ENCODE results near the gene PTPRM.

PTPRM gene

GRCh38 chr18:7630731-7631442, 63.8 kb downstream of the PTPRM start:
- no peak for DNase-seq

GRCh38 chr18:7632152-7633098, 65.3 kb downstream of the PTPRM start:
- no peak for DNase-seq

DNA sequence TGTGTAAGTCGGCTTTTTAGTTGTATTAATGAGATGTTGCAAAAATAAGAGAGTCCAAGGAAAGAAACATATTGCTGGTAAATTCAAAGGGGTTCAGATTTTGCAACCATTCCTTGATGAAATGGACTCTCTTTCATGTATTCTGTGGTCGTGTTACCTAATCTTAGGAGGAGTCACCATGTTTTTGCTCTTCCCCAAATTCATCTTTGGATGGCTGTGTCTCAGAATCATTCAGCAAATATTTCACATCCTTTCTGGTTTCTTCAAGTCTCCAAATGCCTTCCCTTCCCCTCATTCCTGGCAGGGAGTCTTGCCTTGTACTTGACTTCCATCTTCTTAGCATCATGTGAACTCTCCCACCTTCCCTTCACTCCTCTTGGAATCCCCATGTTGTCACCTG, 66.1 kb downstream of the PTPRM start:
- no peak for DNase-seq

- no peak for DNase-seq
Measured at GRCh38 chr18:7635948-7636347, 68.8 kb downstream of the PTPRM start.

- no peak for DNase-seq
Measured at GRCh38 chr18:7637269-7637668, 70.2 kb downstream of the PTPRM start.

- DNase-seq, result no peak
Measured at GRCh38 chr18:7638321-7638720, 71.2 kb downstream of the PTPRM start.

GRCh38 chr18:7641813-7642212, 74.7 kb downstream of the PTPRM start:
- DNase-seq, result no peak

DNA sequence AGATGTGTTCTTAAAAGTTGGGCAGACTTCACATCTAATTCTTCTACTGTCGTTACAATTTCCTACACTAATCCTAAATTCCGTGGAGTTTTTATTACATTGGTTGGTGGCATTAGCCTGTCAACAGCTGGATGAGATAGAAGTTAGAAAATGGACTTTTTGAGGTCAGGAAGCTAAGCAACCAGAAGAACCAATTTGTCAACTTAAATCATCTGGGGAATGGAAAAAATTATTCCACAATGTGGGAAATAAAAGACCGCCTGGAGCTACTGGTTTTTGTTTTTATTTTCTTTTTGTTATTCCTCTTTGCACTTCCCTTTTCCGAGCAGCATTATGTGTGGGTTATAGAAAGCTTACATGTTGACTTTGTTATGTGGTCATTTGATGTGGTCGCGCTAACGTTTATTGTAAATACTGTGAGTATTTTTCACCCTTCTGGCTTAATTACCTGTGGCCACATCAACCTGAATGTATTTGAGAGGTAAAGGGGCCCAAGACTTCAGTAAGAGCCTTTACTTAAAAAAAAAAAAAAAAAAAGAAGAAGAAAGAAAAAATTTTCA, 75.3 kb downstream of the PTPRM start:
- DNase-seq, result no peak

- DNase-seq, result no peak
Measured at GRCh38 chr18:7645756-7646155, 78.6 kb downstream of the PTPRM start.

DNA sequence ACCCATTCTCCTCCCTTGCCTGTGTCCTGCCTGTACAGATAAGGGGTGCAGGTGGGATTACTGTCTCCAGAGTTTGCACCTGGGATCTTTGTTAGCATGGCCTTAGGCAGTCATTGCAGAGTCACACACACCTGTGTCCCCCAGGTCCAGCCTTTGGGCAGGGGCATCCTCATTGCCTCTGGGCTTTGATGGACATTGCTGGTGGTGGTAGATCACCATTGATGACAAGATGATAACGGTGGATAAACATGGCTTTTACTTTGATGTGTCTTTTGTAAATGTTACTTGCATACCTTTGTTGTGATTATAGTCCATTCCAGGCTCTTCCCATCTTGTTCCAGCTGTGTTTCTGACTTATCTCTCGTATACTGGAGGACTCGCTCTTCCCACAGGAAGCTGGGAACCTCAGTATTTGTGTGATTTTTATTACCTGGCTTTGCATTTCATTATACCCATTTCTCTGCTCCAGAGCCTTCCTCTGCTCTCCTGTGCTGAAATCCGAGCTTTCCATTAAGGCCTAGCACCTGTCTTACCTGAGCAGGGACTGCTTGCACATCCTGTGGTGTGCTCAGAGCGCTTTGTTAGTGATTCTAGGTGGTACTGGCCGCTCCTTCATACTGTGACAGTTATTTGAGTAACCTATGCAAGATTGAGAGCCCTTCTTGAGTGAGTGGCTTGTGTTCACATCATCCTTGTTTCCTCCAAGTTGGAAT, 79.2 kb downstream of the PTPRM start:
- no peak for DNase-seq

DNA sequence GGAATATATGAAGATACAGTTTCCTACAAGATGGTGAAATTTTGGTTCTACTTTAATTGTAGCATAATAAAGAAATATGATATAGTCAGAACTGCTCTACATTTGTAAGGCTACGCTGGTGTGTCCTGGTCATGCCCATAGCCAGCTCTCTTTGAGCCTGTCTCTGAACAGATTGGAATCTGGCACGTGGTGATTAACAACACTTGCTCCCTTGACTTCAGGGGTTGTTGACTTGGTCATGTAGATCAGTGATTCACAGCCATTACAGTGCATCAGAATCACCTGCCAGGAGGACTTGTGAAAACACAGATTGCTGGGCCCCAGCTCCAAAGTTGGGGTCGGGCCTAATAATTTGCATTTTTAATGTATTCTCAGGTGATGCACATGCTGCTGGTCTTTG, 80.4 kb downstream of the PTPRM start:
- DNase-seq, result no peak

GRCh38 chr18:7657050-7657449, 89.9 kb downstream of the PTPRM start:
- no peak for DNase-seq

DNA sequence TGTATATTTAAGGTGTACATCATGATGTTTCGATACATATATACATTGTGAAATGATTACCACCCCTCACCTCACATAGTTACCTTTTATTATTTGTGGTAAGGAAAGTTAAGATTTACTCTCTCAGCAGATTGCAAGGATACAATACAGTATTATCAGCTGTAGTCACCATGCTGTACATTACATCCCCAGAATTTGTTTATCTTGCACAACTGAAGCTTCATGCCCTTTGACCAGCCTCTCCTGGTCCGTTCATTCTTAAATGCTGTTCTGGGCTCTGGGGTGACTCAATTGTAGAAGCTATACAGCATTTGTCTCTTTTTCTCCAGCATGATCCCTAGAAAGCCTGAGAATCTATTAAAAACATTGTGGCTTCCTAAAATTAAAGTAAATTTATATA, 90.8 kb downstream of the PTPRM start:
- no peak for DNase-seq

DNA sequence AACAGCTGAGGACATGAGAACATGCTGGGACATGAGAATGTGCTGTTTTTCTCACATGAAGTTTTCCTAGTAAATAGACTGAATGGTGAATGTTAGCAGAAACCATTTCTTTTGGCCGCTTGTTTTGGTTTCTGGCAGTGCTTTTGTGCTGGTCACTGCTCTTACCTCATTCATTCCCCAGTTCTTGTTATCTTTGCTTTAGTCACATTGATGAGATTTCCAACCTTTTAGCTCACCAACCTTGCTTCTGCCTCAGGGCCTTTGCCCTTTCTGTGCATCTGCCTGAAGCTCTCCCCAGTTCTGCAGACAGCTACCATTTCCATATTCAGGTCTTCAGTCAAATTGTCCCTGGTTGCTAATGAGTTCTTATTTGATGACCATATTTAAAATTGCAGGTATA, 91.6 kb downstream of the PTPRM start:
- no peak for DNase-seq

DNA sequence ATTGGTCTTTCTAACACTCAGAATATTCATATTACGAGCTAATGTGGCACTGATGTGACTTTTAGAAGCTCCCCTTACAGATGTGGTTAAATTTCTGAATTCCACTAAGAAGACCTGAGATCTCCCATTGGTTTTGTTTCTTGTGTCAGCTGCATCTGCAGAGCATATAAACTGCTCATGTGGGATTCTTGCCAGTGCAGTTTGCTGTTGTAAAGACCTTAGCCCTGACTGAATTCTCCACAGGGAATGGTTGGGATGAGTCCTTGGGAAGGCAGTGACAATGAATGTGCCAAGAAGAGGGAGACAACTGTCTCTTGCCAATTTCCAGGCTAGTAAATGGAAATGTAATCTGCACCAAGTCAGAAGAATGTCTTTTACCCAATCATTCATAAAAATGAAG, 94.1 kb downstream of the PTPRM start:
- DNase-seq, result no peak

GRCh38 chr18:7662866-7663265, 95.8 kb downstream of the PTPRM start:
- DNase-seq, result no peak

GRCh38 chr18:7663366-7664312, 96.5 kb downstream of the PTPRM start:
- no peak for DNase-seq

- DNase-seq, result no peak
Measured at GRCh38 chr18:7666195-7666776, 99.2 kb downstream of the PTPRM start.

DNA sequence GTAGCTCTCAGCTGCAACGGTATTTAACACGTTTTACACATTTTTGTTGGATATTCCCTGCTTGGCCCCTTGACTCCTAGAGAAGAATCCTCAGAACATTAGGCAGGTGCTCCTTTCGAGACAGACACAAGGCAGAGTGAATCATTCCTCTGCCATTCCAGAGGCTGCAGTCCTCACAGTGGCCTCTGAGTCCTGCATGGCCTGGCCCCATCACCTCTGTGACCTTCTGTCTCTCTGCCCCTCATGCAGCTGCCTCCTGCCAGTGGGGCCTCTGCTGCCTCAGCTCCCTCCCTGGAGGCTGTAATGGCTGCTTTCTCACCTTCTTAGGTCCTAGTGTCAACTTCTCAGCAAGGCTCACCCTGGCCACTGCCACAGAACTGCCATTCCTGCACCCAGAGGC, 101.3 kb downstream of the PTPRM start:
- DNase-seq, result no peak

- DNase-seq, result no peak
Measured at GRCh38 chr18:7669361-7669760, 102.2 kb downstream of the PTPRM start.

- DNase-seq, result no peak
Measured at GRCh38 chr18:7671105-7671504, 104.0 kb downstream of the PTPRM start.
